Transverse colon (tissue), 3 donors: ENCODE measurements around the gene TNFRSF12A.

Experiments
- POLR2A ChIP-seq: fragments of 450-650 bp; IDR thresholded peaks from one replicate; pipeline ENCODE4 v1.6.1; 2016; ENCODE audit warnings: antibody characterized with exemption, mild to moderate bottlenecking, moderate library complexity
- TF ChIP-seq, protein P1 (sequence below), 5 experiments: fragments of 200-600 bp in 3 of 5; fragments of 450-650 bp in 2 of 5; sonication (generic) in 3 of 5; IDR thresholded peaks; 1 replicate in 2 of 5; 2 replicates in 3 of 5; pipeline ENCODE4 v1.5.1; 2016 to 2017; ENCODE audit warnings: antibody characterized with exemption in 5 of 5, inconsistent platforms in 3 of 5, mild to moderate bottlenecking in 2 of 5, moderate library complexity in 1 of 5

DNA sequence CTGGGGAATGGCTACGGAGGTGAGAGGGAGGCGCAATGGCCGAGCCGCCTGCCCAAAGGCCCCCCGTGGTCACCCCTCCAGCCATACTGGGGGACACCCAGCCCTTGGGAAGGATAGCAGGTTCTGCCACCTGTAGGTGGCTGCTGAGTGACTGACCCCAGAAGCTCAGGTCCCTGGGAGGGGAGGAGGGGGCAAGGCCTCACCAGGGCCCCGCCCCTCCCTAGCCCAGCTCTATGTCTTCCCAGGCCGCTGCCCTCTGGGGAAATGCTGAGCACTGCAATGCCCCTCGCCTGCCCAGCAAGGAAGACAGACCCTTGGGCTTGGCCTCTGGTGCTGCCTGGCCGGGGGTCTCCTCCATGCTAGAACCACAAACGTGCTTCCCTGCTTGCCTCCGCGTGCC lies 18.9 kb upstream of the TNFRSF12A start:
- no peak for TF ChIP-seq POLR2A
- TF ChIP-seq, protein P1, sequence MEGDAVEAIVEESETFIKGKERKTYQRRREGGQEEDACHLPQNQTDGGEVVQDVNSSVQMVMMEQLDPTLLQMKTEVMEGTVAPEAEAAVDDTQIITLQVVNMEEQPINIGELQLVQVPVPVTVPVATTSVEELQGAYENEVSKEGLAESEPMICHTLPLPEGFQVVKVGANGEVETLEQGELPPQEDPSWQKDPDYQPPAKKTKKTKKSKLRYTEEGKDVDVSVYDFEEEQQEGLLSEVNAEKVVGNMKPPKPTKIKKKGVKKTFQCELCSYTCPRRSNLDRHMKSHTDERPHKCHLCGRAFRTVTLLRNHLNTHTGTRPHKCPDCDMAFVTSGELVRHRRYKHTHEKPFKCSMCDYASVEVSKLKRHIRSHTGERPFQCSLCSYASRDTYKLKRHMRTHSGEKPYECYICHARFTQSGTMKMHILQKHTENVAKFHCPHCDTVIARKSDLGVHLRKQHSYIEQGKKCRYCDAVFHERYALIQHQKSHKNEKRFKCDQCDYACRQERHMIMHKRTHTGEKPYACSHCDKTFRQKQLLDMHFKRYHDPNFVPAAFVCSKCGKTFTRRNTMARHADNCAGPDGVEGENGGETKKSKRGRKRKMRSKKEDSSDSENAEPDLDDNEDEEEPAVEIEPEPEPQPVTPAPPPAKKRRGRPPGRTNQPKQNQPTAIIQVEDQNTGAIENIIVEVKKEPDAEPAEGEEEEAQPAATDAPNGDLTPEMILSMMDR (IDR thresholded peaks at IDR 0.05), result no peak
